Cortex of kidney (tissue), 1 donor: Measurements from ENCODE around the gene GPC5.

ENCODE experiments used
- DNase-seq: peaks from one replicate; lab custom pipeline; 2025; lab: John Stamatoyannopoulos, UW

Gene GPC5

GRCh38 chr13:91459485-91459884, 61.1 kb downstream of the GPC5 start:
- DNase-seq: no peak

DNA sequence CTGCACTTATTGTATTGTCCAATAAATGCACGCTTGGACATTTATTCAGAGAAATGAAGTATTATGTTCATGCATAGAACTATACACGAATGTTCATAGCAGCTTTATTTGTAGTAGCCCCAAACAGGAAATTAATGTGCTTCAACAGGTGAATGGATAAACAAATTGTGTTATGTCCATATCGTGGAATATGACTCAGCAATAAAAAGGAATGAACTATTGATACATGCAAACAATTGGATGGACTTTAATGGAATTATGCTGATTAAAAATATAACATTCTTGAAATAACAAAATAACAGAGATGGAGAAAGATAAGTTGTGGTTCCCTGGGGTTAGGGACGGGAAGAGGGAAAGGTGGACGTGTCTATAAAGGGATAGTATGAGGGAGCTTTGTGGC, 65.9 kb downstream of the GPC5 start:
- no peak for DNase-seq

- DNase-seq: no peak
These were observed 68.8 kb downstream of the GPC5 start for GRCh38 chr13:91467236-91467635.

DNA sequence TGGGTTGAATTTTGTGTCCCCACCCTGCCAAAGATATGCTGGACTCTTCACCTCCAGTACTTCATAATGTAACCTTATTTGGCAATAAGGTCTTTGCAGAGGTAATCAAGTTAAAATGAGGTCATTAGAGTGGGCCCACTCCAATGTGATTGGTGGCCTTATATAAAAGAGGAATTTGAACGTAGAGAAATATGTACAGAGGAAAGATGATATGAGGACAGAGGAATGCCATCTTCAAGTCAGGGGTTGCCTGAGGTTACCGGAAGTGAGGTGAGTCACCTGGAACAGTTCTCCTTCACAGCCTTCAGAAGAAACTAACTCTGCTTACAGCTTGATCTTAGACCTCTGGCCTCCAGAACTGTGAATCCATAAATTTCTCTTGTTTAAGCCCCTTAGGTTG, 69.9 kb downstream of the GPC5 start:
- no peak for DNase-seq

DNA sequence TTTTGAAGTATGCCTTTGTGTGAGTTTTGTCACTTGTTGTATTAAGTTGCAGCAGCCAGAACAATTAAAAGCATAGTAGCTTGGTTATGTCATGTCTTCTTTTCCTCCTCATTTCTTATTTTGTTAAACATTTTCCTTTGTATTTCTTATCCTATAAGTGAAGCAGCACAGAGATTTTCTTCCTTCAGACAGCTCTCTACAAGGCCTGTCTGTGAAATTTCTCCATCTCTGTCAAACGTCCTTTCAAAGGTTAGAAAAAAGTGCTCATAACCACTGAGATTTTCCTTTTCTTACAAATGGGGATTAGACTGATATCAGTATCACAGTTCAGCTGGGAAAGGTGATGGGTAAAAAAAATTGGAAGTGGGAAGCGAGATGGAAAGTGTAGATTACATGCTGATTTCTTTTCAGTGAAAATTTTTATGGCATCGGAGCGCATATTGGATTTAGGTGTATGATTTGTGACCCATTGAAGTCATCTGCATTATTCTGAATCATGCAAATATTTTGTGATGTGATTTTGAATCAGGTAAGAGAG, 71.7 kb downstream of the GPC5 start:
- DNase-seq: no peak

DNA sequence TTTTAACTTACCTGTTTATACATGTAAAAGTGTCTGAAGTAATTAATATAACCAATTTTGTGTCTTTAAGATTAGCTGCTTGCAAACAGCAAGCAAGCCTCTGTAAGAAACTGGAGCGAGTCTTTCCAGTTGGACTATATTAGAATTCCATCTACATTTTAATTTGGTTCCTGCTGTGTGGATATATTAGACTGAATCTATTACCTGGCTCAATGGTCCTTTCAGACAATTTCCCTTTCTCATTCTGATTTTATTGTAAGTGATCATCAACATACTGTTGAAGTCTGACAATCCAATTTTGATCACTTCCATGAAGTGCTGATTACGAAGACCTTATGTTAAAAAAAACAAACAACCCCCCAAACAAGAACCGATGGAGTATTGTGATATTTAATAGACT, 72.3 kb downstream of the GPC5 start:
- no peak for DNase-seq

- DNase-seq: no peak
These were observed 84.0 kb downstream of the GPC5 start for GRCh38 chr13:91482427-91482826.

GRCh38 chr13:91491980-91492379, 93.6 kb downstream of the GPC5 start:
- DNase-seq: no peak

- no peak for DNase-seq
These were observed 95.0 kb downstream of the GPC5 start for GRCh38 chr13:91493442-91493841.

GRCh38 chr13:91498298-91498697, 99.9 kb downstream of the GPC5 start:
- no peak for DNase-seq

GRCh38 chr13:91504216-91504615, 105.8 kb downstream of the GPC5 start:
- DNase-seq: no peak

GRCh38 chr13:91506759-91507158, 108.3 kb downstream of the GPC5 start:
- no peak for DNase-seq

DNA sequence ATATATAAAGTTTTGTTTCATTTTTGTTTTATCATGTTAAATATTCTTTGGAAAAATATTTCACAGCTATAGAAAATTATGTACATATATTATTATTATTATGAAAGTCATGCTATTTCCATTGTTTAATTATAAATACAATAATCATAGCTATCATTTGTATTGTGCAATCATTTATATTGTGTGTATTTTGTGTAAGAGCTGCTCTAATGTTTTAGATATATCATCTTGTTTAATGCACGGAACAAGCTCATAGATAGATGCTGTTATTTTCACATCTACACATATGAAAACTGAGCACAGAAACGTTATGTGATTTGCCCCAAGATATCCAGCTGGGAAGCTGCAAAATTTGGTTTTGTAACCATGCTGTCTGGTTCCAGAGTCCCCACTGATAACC, 111.6 kb downstream of the GPC5 start:
- no peak for DNase-seq

DNA sequence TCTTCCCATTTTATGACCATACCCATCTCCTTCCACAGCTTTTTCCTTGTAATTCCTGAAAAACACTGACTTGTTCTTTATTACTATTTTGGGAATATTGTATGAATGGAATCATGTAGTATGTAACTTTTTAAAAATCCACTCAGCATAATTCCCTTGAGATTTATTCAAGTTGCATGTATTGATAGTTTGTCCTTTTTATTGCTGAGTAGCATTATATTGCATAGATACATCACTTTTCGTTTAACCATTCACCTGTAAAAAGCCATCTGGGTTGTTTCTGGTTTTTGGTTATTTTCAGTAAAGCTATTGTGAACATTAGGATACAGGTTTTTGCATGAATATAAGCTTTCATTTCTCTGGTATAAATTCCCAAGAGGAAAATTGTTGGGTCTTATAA, 115.4 kb downstream of the GPC5 start:
- DNase-seq: no peak

DNA sequence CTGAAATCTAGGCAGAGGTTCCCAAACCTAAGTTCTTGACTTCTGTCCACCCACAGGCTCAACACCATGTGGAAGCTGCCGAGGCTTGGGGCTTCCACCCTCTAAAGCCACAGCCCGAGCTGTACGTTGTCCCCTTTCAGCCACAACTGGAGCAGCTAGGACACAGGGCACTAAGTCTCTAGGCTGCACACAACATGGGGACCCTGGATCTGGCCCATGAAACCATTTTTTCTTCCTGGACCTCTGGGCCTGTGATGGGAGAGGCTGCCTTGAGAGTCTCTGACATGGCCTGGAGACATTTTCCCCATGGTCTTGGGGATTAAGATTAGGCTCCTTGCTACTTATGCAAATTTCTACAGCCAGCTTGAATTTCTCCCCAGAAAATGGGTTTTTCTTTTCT, 118.4 kb downstream of the GPC5 start:
- no peak for DNase-seq

GRCh38 chr13:91520952-91521351, 122.5 kb downstream of the GPC5 start:
- DNase-seq: no peak

- no peak for DNase-seq
These were observed 124.7 kb downstream of the GPC5 start for GRCh38 chr13:91523116-91523515.

DNA sequence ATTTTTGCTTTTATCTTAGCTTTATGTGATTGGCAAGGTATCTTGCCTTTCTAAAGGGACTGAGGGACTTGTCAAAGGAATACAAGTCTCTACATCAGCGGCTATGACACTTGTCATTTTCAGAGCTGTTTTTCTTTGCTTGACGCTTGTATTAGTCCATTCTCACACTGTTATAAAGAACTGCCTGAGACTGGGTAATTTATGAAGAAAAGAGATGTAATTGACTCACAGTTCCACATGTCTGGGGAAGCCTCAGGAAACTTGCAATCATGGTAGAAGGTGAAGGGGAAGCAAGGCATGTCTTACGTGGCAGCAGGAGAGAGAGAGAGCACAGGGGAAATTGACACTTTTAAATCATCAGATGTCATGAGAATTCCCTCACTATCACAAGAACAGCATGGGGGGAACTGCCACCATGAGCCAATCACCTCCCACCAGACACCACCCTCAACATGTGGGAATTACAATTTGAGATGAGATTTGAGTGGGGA, 128.2 kb downstream of the GPC5 start:
- DNase-seq: no peak

GRCh38 chr13:91529739-91530482, 131.5 kb downstream of the GPC5 start:
- DNase-seq: no peak

GRCh38 chr13:91531646-91532045, 133.2 kb downstream of the GPC5 start:
- DNase-seq: no peak

GRCh38 chr13:91533354-91533753, 134.9 kb downstream of the GPC5 start:
- no peak for DNase-seq

GRCh38 chr13:91534996-91535395, 136.6 kb downstream of the GPC5 start:
- DNase-seq: no peak

GRCh38 chr13:91537376-91537775, 139.0 kb downstream of the GPC5 start:
- no peak for DNase-seq
